HG03025 (cell line): ENCODE results near the gene PPA1.
"Not testable (repeated sequence)": the region's sequence is repeated elsewhere in the genome, so short reads cannot be mapped to it uniquely, and the experiment has no call there.

ENCODE experiments used
- ATAC-seq: cut with Tn5 transposase; IDR thresholded peaks from one replicate; pipeline ENCODE4 v1.9.1; 2021; ENCODE audit warnings: mild to moderate bottlenecking, moderate library complexity; ENCODE audit not compliant: unreplicated experiment, low FRiP score

Gene PPA1

GRCh38 chr10:70176441-70176840 is 56.8 kb downstream of the PPA1 start:
- ATAC-seq, result no peak

- ATAC-seq, result no peak
Observed at GRCh38 chr10:70175516-70175915, 57.7 kb downstream of the PPA1 start.

GRCh38 chr10:70174058-70174741 is 59.0 kb downstream of the PPA1 start:
- ATAC-seq, result no peak

- no peak for ATAC-seq
Observed at GRCh38 chr10:70169649-70170364, 63.4 kb downstream of the PPA1 start.

- no peak for ATAC-seq
Observed at GRCh38 chr10:70169011-70169410, 64.2 kb downstream of the PPA1 start.

- ATAC-seq, result no peak
Observed at GRCh38 chr10:70167246-70167645, 66.0 kb downstream of the PPA1 start.

- ATAC-seq, result no peak
Observed at GRCh38 chr10:70166394-70166793, 66.8 kb downstream of the PPA1 start.

- ATAC-seq, result no peak
Observed at GRCh38 chr10:70164163-70164562, 69.1 kb downstream of the PPA1 start.

- no peak for ATAC-seq
Observed at GRCh38 chr10:70163448-70163847, 69.8 kb downstream of the PPA1 start.

GRCh38 chr10:70162892-70163201 is 70.4 kb downstream of the PPA1 start:
- ATAC-seq, result no peak

- ATAC-seq, result no peak
Observed at GRCh38 chr10:70162151-70162891, 70.9 kb downstream of the PPA1 start.

- ATAC-seq, result no peak
Observed at GRCh38 chr10:70160798-70161197, 72.4 kb downstream of the PPA1 start.

- not testable (repeated sequence) for ATAC-seq
Observed at GRCh38 chr10:70159366-70159765, 73.9 kb downstream of the PPA1 start.

- no peak for ATAC-seq
Observed at GRCh38 chr10:70158113-70158512, 75.1 kb downstream of the PPA1 start.

- ATAC-seq, result no peak
Observed at GRCh38 chr10:70155255-70155838, 77.9 kb downstream of the PPA1 start.
